ENCODE measurements around the gene CTNNBL1. TPM values are rescaled to one million over a fixed set of nuclear protein-coding genes. Genes with fewer than 3 reads are reported as not detected.
"Not testable (repeated sequence)": the region's sequence is repeated elsewhere in the genome, so short reads cannot be mapped to it uniquely, and the experiment has no call there.

The CTNNBL1 gene
- total and polyA plus RNA-seq, 2 experiments from 2014 or later: 36.3 to 68.7 TPM

DNA sequence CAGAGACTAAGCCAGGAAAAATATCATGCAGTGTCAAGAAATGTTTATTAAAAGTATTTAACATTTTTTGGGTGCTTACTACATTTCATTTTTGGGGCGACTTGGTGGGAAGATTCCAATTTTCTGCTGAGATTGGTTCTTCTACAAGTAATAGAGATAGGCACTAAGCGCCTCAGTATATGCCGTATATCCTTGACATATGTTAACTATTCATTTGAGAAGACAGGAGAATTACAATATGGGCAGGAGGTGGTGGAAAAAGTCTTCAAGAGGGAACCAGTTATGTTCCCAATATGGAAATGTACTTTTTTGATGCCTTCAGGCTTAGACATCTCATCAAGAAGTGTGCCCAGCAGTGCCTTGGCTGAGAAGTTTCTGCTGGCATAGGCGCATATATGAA, 6.5 kb downstream of the CTNNBL1 start:
- Histone ChIP-seq H3K4me2 (no peak overlapping the region), H3K9me2 (ENCODE audit: insufficient read depth) (no peaks in the 10 kb centered on the region), H3K4me1 (ENCODE audit: insufficient read depth) (no peaks in the 10 kb centered on the region), H4K20me1 (replicated peaks; ENCODE audit: insufficient read depth) (peaks cover 33% of the 10 kb centered on the region), H3F3A (replicated peaks; ENCODE audit: low read depth) (no peaks in the 10 kb centered on the region), H3K27ac (ENCODE audit: low read depth) (no peak overlapping the region), H3K36me3 (ENCODE audit: insufficient read depth) (no peaks in the 10 kb centered on the region), H3K27me3 (ENCODE audit: insufficient read depth) (no peaks in the 10 kb centered on the region), H3K4me3 (no peak overlapping the region), H2AFZ (no peak overlapping the region), H3K79me2 (replicated peaks; ENCODE audit: insufficient read depth) (peaks cover 90% of the 10 kb centered on the region)
- Mint-ChIP-seq H3K27ac (no peak overlapping the region), H3K27me3 (ENCODE audit: insufficient read depth, low read depth, poor library complexity) (no peaks in the 10 kb centered on the region), H3K9me3 (no peaks in the 10 kb centered on the region), H3K4me1 (peaks cover 4% of the 10 kb centered on the region; the same call in 1 of the 3 replicates), H3K36me3 (ENCODE audit: low read depth) (no peaks in the 10 kb centered on the region), H3K4me3 (no peak overlapping the region)
- DNase-seq (ENCODE audit: low spot score) (no peak), ATAC-seq (no peak)
- TF ChIP-seq, protein P1, sequence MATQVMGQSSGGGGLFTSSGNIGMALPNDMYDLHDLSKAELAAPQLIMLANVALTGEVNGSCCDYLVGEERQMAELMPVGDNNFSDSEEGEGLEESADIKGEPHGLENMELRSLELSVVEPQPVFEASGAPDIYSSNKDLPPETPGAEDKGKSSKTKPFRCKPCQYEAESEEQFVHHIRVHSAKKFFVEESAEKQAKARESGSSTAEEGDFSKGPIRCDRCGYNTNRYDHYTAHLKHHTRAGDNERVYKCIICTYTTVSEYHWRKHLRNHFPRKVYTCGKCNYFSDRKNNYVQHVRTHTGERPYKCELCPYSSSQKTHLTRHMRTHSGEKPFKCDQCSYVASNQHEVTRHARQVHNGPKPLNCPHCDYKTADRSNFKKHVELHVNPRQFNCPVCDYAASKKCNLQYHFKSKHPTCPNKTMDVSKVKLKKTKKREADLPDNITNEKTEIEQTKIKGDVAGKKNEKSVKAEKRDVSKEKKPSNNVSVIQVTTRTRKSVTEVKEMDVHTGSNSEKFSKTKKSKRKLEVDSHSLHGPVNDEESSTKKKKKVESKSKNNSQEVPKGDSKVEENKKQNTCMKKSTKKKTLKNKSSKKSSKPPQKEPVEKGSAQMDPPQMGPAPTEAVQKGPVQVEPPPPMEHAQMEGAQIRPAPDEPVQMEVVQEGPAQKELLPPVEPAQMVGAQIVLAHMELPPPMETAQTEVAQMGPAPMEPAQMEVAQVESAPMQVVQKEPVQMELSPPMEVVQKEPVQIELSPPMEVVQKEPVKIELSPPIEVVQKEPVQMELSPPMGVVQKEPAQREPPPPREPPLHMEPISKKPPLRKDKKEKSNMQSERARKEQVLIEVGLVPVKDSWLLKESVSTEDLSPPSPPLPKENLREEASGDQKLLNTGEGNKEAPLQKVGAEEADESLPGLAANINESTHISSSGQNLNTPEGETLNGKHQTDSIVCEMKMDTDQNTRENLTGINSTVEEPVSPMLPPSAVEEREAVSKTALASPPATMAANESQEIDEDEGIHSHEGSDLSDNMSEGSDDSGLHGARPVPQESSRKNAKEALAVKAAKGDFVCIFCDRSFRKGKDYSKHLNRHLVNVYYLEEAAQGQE (IDR thresholded peaks at IDR 0.05; ENCODE audit: unreplicated experiment): no peak
- TF ChIP-seq EZH2 (IDR thresholded peaks at IDR 0.05; ENCODE audit: low read depth, unreplicated experiment) (no peak), CREB1 (CRISPR knock-in tag; IDR thresholded peaks at IDR 0.05; ENCODE audit: low read depth) (no peak), POLR2AphosphoS5 (IDR thresholded peaks at IDR 0.05; ENCODE audit: low read depth) (no peak), STAT1 (IDR thresholded peaks at IDR 0.05; ENCODE audit: unreplicated experiment) (no peak), ZNF331 (CRISPR knock-in tag; IDR thresholded peaks at IDR 0.05; ENCODE audit: low read depth) (no peak), ZNF114 (CRISPR knock-in tag; IDR thresholded peaks at IDR 0.05) (no peak), EZH2phosphoT487 (IDR thresholded peaks at IDR 0.05; ENCODE audit: unreplicated experiment) (no peak), ETS1 (IDR thresholded peaks at IDR 0.05) (no peak), ZNF462 (CRISPR knock-in tag; IDR thresholded peaks at IDR 0.05) (no peak)
- TF ChIP-seq, protein P2, sequence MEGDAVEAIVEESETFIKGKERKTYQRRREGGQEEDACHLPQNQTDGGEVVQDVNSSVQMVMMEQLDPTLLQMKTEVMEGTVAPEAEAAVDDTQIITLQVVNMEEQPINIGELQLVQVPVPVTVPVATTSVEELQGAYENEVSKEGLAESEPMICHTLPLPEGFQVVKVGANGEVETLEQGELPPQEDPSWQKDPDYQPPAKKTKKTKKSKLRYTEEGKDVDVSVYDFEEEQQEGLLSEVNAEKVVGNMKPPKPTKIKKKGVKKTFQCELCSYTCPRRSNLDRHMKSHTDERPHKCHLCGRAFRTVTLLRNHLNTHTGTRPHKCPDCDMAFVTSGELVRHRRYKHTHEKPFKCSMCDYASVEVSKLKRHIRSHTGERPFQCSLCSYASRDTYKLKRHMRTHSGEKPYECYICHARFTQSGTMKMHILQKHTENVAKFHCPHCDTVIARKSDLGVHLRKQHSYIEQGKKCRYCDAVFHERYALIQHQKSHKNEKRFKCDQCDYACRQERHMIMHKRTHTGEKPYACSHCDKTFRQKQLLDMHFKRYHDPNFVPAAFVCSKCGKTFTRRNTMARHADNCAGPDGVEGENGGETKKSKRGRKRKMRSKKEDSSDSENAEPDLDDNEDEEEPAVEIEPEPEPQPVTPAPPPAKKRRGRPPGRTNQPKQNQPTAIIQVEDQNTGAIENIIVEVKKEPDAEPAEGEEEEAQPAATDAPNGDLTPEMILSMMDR (conservative IDR thresholded peaks at IDR 0.05; ENCODE audit: low read depth in 2 of 2): no peak

GRCh38 chr20:37701676-37702075, 7.8 kb downstream of the CTNNBL1 start:
- H3K79me2 ChIP-seq (replicated peaks; ENCODE audit: insufficient read depth): peaks cover 90% of the 10 kb centered on the region

More at GRCh38 chr20:37701676-37702075, 7.8 kb downstream of the CTNNBL1 start:
- H3K4me3 Mint-ChIP-seq; H3K4me2 ChIP-seq; H3K9me3 Mint-ChIP-seq; H3K4me3 ChIP-seq; H3K27me3 Mint-ChIP-seq (ENCODE audit: insufficient read depth, low read depth, poor library complexity); H3K9me2 ChIP-seq (ENCODE audit: insufficient read depth); H2AFZ ChIP-seq; H3F3A ChIP-seq (replicated peaks; ENCODE audit: low read depth); H3K27ac ChIP-seq (ENCODE audit: low read depth); H3K36me3 ChIP-seq (ENCODE audit: insufficient read depth); H3K27me3 ChIP-seq (ENCODE audit: insufficient read depth); ATAC-seq; H3K27ac Mint-ChIP-seq; H3K4me1 ChIP-seq (ENCODE audit: insufficient read depth); DNase-seq (ENCODE audit: low spot score); H3K4me1 Mint-ChIP-seq; H3K36me3 Mint-ChIP-seq (ENCODE audit: low read depth): not testable (repeated sequence)
- peaks cover 29% of the 10 kb centered on the region for H4K20me1 ChIP-seq (replicated peaks; ENCODE audit: insufficient read depth)

All from GM23338 (cell line).